Upper lobe of left lung (tissue), 6 donors: ENCODE measurements around the gene AGRN. TPM values are rescaled to one million over a fixed set of nuclear protein-coding genes. Genes with fewer than 3 reads are reported as not detected.

ENCODE experiments used
- ATAC-seq, 2 donors: fragments of 200-7000 bp; cut with Tn5 transposase; one replicate each; pipeline ENCODE4 v1.9.1; 2022; ENCODE audit warnings: mild to moderate bottlenecking in 2 of 2, moderate library complexity in 2 of 2; ENCODE audit not compliant: low FRiP score in 2 of 2
- DNase-seq, 2 donors: peaks; one replicate each; pipeline ENCODE4 v3.0.0-alpha.2; 2019 to 2020
- H3K27ac ChIP-seq, 4 donors: fragments of 200-600 bp; sonication (generic); one replicate each; pipeline ENCODE4 v1.5.1; 2016 to 2019
- H3K27me3 ChIP-seq, 4 donors: fragments of 200-600 bp; sonication (generic); one replicate each; pipeline ENCODE4 v1.5.1; 2017 to 2019
- H3K36me3 ChIP-seq, 4 donors: fragments of 200-600 bp; sonication (generic); one replicate each; pipeline ENCODE4 v1.5.1; 2016 to 2019
- H3K4me1 ChIP-seq, 4 donors: fragments of 200-600 bp; sonication (generic); one replicate each; pipeline ENCODE4 v1.5.1; 2018 to 2019
- H3K4me3 ChIP-seq, 4 donors: fragments of 200-600 bp; sonication (generic); one replicate each; pipeline ENCODE4 v1.5.1; 2017 to 2019; ENCODE audit warnings: mild to moderate bottlenecking in 2 of 4, moderate library complexity in 1 of 4
- H3K9me3 ChIP-seq, 4 donors: fragments of 200-600 bp; sonication (generic); one replicate each; pipeline ENCODE4 v1.5.1; 2018 to 2019
- EP300 ChIP-seq, 4 donors: sonication (generic); formaldehyde crosslinking; IDR thresholded peaks; one replicate each; pipeline ENCODE4 v1.5.1; 2017; ENCODE audit warnings: antibody characterized with exemption in 4 of 4, control low read depth in 2 of 4
- POLR2A ChIP-seq, 4 donors: fragments of 450-650 bp; IDR thresholded peaks; one replicate each; pipeline ENCODE4 v1.5.1; 2016 to 2017; ENCODE audit warnings: antibody characterized with exemption in 4 of 4, mild to moderate bottlenecking in 2 of 4
- POLR2AphosphoS5 ChIP-seq, 2 donors: sonication (generic); formaldehyde crosslinking; IDR thresholded peaks; one replicate each; pipeline ENCODE4 v1.5.1; 2017; ENCODE audit warnings: antibody characterized with exemption in 2 of 2
- WGBS, 2 donors: methylation state at CpG; one replicate each; pipeline ENCODE4 v1.1.5; 2017 to 2018; 5-methylcytosine and 5-hydroxymethylcytosine counted together
- total RNA-seq, 6 donors: library from RNA; depleted of rRNA in 4 of 6; stranded (reverse); fragments of >200 nt in 4 of 6; gene quantifications; one replicate each; pipeline versions ENCODE4 v1.1.0 to v1.2.1, GENCODE V29; 2016 to 2021
- TF ChIP-seq, protein P1 (sequence below), 6 experiments: fragments of 450-650 bp in 4 of 6; fragments of 200-600 bp in 2 of 6; sonication (generic) in 2 of 6; IDR thresholded peaks; one replicate each; pipeline ENCODE4 v1.5.1; 2016 to 2019; ENCODE audit warnings: antibody characterized with exemption in 6 of 6
- donor health status: DM: no; HTN: no; CAD: no; lungs with moderate emphysema.
- donor health status: DM: no; HTN: yes; CAD: no; lungs with severe emphysema.

Gene AGRN
- total RNA-seq, 6 donors from 2014 or later = 91.0 to 316 (median 157) TPM

DNA sequence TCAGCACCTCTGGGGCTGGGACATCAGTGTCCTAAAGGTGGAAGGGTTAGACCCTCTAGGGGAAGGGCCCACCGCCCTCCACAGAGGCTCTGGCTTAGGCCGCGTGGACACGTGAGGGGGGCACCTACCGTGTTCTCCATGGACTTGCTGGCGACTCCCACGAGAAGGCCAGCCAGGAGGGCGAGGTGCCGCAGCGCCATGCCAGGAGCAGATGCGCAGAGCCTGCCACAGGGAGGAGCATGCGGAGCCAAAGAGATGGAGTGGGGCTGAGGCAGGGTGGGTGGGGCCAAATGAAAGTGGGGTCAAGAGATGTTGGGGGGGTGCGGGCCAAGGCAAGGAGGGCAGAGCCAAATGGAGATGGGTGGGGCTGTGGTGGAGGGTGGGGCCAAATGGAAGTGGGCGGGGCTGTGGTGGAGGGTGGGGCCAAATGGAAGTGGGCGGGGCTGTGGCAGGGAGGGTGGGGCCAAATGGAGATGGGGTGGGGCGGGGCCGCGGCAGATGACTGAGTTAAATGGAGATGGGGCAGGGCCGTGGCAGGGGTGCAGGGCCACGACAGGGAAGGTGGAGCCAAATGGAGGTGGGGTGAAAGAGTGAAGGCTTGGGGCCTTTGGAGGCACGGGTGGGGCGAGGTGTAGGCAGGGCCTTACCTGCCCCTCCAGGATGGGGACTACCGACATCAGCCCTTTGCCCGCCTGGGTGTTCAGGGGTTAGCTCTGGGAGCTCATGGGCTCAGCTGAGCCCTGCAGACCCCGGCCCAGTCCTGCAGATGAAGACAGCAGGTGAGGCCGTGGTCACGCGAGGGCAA lies 71.6 kb downstream of the AGRN start:
- 94 to 98% methylated on average over 20 to 28 of the region's 28 CpGs for WGBS, 2 donors

DNA sequence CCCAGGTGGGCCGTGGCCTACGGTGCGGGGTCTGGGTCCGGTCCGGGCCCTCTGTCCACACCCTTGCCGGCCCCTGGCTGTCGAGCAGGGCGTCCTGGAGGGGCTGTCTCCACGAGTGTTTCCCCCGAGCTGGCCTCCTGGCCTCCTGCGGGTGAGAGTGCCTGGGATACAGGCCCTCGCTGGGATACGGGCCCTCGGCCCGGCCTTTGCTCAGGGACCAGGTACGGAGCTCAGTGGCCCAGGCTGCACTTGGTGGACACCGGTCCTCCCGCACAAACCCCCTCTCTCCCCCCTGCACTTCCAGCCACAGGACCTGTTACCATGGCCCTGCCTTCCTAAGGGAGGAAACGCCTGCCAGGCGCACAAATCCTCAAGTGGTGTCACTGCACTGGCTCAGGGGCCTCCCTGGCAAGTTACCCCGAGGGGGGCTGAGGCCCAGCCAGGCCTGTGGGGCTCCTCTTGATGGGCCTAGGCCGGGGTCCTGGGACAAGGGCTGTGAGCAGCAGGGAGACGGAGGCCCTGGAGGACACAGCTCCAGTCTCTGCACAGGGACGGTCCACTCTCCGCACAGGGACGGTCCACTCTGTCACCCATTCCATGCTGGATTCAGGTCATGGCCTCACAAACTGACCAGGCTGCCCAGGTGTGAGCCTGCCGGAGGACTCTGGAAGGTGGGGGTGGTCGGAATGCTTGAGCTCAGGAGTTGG lies 72.4 kb downstream of the AGRN start:
- ATAC-seq (no peak), DNase-seq (peak in 1 of 2 donors; percentile 77)
- 93 to 94% methylated on average over 21 to 28 of the region's 28 CpGs for WGBS, 2 donors

More for the DNA sequence above, 71.6 kb downstream of the AGRN start:
- ATAC-seq (no peak), DNase-seq (peak in 1 of 2 donors; percentile 60)
- H3K36me3 ChIP-seq = peaks cover 0 to 7% (median 0%) of the 10 kb centered on the region in 4 donors
- no peaks in the 10 kb centered on the region for H3K4me1 ChIP-seq
- no peaks in the 10 kb centered on the region for H3K9me3 ChIP-seq
- H3K4me3 ChIP-seq = no peak overlapping the region
- TF ChIP-seq POLR2A (IDR thresholded peaks at IDR 0.05) (no peak), POLR2AphosphoS5 (IDR thresholded peaks at IDR 0.05) (no peak), EP300 (IDR thresholded peaks at IDR 0.05) (no peak)
- TF ChIP-seq, protein P1, sequence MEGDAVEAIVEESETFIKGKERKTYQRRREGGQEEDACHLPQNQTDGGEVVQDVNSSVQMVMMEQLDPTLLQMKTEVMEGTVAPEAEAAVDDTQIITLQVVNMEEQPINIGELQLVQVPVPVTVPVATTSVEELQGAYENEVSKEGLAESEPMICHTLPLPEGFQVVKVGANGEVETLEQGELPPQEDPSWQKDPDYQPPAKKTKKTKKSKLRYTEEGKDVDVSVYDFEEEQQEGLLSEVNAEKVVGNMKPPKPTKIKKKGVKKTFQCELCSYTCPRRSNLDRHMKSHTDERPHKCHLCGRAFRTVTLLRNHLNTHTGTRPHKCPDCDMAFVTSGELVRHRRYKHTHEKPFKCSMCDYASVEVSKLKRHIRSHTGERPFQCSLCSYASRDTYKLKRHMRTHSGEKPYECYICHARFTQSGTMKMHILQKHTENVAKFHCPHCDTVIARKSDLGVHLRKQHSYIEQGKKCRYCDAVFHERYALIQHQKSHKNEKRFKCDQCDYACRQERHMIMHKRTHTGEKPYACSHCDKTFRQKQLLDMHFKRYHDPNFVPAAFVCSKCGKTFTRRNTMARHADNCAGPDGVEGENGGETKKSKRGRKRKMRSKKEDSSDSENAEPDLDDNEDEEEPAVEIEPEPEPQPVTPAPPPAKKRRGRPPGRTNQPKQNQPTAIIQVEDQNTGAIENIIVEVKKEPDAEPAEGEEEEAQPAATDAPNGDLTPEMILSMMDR (IDR thresholded peaks at IDR 0.05) = no peak
- no peaks in the 10 kb centered on the region for H3K27me3 ChIP-seq
- no peak overlapping the region for H3K27ac ChIP-seq

DNA sequence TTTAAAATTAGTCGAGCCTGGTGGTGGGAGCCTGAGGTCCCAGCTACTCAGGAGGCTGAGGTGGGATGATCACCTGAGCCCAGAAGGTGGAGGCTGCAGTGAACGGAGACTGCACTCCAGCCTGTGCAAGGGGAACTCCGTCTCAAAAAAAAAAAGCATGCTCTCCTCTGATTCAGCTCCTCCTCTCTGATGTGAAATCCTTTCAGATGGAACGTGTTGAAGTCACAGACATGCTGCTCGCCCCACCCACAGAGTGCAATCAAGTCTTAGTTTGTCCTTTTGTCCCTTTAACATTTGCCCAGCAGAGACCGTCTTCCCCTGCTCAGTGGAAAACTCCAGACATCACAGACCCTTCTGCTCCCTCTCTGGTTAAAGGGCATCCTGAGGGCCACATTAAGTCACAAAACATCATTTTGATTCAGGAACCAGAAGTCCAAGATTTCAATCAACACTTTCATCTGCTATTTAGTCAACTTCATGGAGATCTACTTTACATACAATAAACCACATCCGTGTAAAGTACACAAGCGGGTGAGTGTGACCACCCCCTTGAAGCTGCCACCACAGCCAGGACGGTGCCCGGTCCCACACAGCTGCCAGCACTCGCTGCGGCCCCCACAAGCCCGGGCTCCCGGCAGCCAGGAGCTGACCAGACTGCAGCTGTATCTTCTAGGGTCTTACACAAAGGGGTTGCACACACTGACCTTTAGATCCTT lies 73.1 kb downstream of the AGRN start:
- peak in 1 of 2 donors; percentile 64 for DNase-seq
- Histone ChIP-seq H3K9me3 (no peaks in the 10 kb centered on the region), H3K27me3 (no peaks in the 10 kb centered on the region), H3K36me3 (peaks cover 0 to 7% (median 0%) of the 10 kb centered on the region in 4 donors), H3K27ac (no peak overlapping the region), H3K4me3 (no peak overlapping the region), H3K4me1 (no peaks in the 10 kb centered on the region)
- no peak for ATAC-seq
- TF ChIP-seq EP300 (IDR thresholded peaks at IDR 0.05) = no peak
- TF ChIP-seq POLR2AphosphoS5 (IDR thresholded peaks at IDR 0.05) = no peak
- TF ChIP-seq, protein P1 (IDR thresholded peaks at IDR 0.05) = no peak
- no peak for TF ChIP-seq POLR2A (IDR thresholded peaks at IDR 0.05)
- WGBS, 2 donors = 88 to 90% methylated on average over 14 of the region's 14 CpGs

More for the DNA sequence above, 72.4 kb downstream of the AGRN start:
- no peak for TF ChIP-seq POLR2AphosphoS5 (IDR thresholded peaks at IDR 0.05)
- TF ChIP-seq, protein P1 (IDR thresholded peaks at IDR 0.05) = no peak
- TF ChIP-seq EP300 (IDR thresholded peaks at IDR 0.05) = no peak
- TF ChIP-seq POLR2A (IDR thresholded peaks at IDR 0.05) = no peak
- H3K4me1 ChIP-seq = no peaks in the 10 kb centered on the region
- H3K27me3 ChIP-seq = no peaks in the 10 kb centered on the region
- peaks cover 0 to 7% (median 0%) of the 10 kb centered on the region in 4 donors for H3K36me3 ChIP-seq
- H3K27ac ChIP-seq = no peak overlapping the region
- no peak overlapping the region for H3K4me3 ChIP-seq
- H3K9me3 ChIP-seq = no peaks in the 10 kb centered on the region

DNA sequence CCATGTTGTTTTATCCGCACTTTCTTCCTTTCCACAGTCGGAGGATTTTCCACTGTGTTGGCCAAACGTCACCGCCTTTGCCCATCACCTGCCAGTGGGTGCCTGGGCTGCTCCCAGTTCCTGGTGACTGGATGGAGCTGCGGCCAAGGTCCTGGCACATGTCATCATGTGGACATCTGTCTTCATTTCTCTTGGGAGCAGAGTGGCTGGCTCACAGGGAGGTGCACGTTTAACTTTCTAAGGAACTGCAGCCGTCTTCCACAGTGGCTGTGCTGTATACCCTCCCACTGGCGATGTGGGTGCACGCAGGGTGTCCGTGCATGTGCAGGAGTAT lies 73.7 kb downstream of the AGRN start:
- TF ChIP-seq, protein P1 (IDR thresholded peaks at IDR 0.05) = no peak
- TF ChIP-seq POLR2AphosphoS5 (IDR thresholded peaks at IDR 0.05) = no peak
- no peak for TF ChIP-seq EP300 (IDR thresholded peaks at IDR 0.05)
- TF ChIP-seq POLR2A (IDR thresholded peaks at IDR 0.05) = no peak
- Histone ChIP-seq H3K27ac (no peak overlapping the region), H3K4me1 (no peaks in the 10 kb centered on the region), H3K9me3 (no peaks in the 10 kb centered on the region), H3K36me3 (peaks cover 0 to 7% (median 0%) of the 10 kb centered on the region in 4 donors), H3K4me3 (no peak overlapping the region), H3K27me3 (no peaks in the 10 kb centered on the region)
- DNase-seq (no peak), ATAC-seq (no peak)
- 93 to 96% methylated on average over 10 of the region's 10 CpGs for WGBS, 2 donors
